Measurements from ENCODE around the gene SKI.

Gene SKI

DNA sequence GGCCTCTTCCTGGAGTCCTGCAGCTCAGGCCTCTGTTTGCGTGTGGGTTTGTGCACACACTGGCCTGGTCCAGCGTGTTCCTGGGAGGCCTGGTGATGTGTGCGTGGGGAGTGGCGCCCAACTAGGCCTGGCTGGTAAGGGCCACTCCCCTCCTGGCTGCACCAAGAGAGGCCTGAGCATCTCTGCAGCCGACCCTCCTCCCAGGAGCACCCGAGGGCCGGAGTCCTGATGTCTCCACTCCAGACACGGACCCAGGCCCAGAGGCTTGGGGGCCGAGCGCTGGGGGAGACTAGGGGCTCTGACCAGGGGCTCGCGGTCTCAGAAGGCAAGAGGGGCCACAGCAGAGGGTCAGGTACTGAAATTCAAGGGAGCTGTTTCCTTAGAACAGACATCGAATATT is 130.0 kb downstream of the SKI start:
- no peak for DNase-seq

- no peak for DNase-seq
Measured at GRCh38 chr1:2358651-2359640, 130.8 kb downstream of the SKI start.

Data from stimulated activated CD4-positive, alpha-beta T cell treated with anti-CD3 and anti-CD28 coated beads, Interleukin-4, amount 100 ng/mL, for 4 hours (primary cell).